ENCODE data around the gene AHRR. TPM values are rescaled to one million over a fixed set of nuclear protein-coding genes. Genes with fewer than 3 reads are reported as not detected.
A peak's percentile ranks its signal among the peaks of the same experiment; 100 is the strongest.
"Not testable (repeated sequence)": the region's sequence is repeated elsewhere in the genome, so short reads cannot be mapped to it uniquely, and the experiment has no call there.

AHRR gene
- total and polyA plus RNA-seq, 10 of the 15 experiments (the other 5 are each of a cell fraction or from before 2014, with no cell fraction given): 0.90 to 35.2 (median 19.2) TPM

GRCh38 chr5:369151-369868 is 47.8 kb downstream of the AHRR start (continued):
- no peak for TF ChIP-seq CREM (IDR thresholded peaks at IDR 0.05; ENCODE audit: low read depth)
- TF ChIP-seq SMARCA5 (IDR thresholded peaks at IDR 0.05): peak; percentile 59; the same call in 1 of the 2 replicates
- TF ChIP-seq MLLT1 (IDR thresholded peaks at IDR 0.05): no peak

DNA sequence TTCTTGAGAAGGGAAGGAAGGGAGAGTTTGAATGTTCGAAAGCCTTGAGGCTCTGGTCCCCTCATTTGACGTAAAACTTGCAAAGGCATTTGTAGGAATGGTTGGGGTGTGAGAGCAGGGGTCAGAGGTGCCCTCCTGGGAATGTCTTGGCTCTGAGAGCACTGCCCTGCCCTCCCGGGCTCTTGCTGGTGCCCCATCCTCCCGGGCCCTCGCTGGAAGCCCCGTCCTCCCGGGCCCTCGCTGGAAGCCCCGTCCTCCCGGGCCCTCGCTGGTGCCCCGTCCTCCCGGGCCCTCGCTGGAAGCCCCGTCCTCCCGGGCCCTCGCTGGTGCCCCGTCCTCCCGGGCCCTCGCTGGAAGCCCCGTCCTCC is 48.3 kb downstream of the AHRR start:
- ChIA-PET CTCF (interaction anchor here (2.3 to 3.1 kb wide), 2 partner anchors 51 to 55 kb away, joined by 5 to 15 read pairs; no protein-coding TSS in a partner anchor), POLR2A (interaction anchor here (0.5 to 2.1 kb wide), 3 partner anchors 8 to 37 kb away, joined by 3 to 12 read pairs (median 9); no protein-coding TSS in a partner anchor), SMC1A (ENCODE audit: uncharacterized antibody, unreplicated experiment) (interaction anchor here (1.2 to 2.1 kb wide), 4 partner anchors 8 to 55 kb away, joined by 3 to 7 read pairs (median 7); no protein-coding TSS in a partner anchor), RAD21 (ENCODE audit: unreplicated experiment) (interaction anchor here (1.3 to 1.7 kb wide), 4 partner anchors 11 to 151 kb away, joined by 6 to 8 read pairs (median 7); partner anchors contain the start of genes CCDC127 and SDHA)
- 63% methylated on average over 6 of the region's 21 CpGs for WGBS (ENCODE audit: insufficient coverage, insufficient replicate concordance, low lambda C conversion rate, missing lambda C conversion rate)
- FAIRE-seq; ATAC-seq; H2AFZ ChIP-seq (ENCODE audit: control insufficient read depth, low read depth, low read length); DNase-seq (ENCODE audit: low read depth, low spot score); BruUV-seq (replicated peaks); H3K27me3 ChIP-seq (replicated peaks in 1 of 2; ENCODE audit: control insufficient read depth in 2 of 2, insufficient read depth in 2 of 2, low read length in 1 of 2); in situ Hi-C loops (cut with MboI); H4K20me1 ChIP-seq (ENCODE audit: control insufficient read depth, insufficient read depth); H3K4me3 ChIP-seq; H3K9me3 ChIP-seq (replicated peaks; ENCODE audit: control insufficient read depth, insufficient read depth, low read length): not testable (repeated sequence)
- peak overlapping the region; percentile 98 for H3K27ac ChIP-seq (ENCODE audit: control insufficient read depth, insufficient read depth)
- H3K4me1 ChIP-seq (ENCODE audit: control insufficient read depth, insufficient read depth, low read length): peaks cover 73% of the 10 kb centered on the region
- peaks cover 50% of the 10 kb centered on the region for H3K79me2 ChIP-seq (ENCODE audit: control insufficient read depth, insufficient read depth, low read length)
- intact Hi-C loops (cut with micrococcal nuclease; ENCODE audit: unreplicated experiment): loop anchor here (2.0 kb wide), 2 partner anchors 33 to 55 kb away; no protein-coding TSS in a partner anchor
- peaks cover 16 to 38% of the 10 kb centered on the region in 2 experiments for H3K36me3 ChIP-seq (ENCODE audit: control insufficient read depth in 2 of 2, insufficient read depth in 2 of 2, low read length in 1 of 2)
- H3K4me2 ChIP-seq (ENCODE audit: control insufficient read depth, insufficient read depth): peak overlapping the region; percentile 78; the same call in 1 of the 2 replicates
- H3K9ac ChIP-seq (ENCODE audit: control insufficient read depth, insufficient read depth, low read length): peak overlapping the region; percentile 67; the same call in 1 of the 2 replicates

All from GM12878 (cell line).